Measurements from ENCODE around the gene FERMT1.
"Not testable (repeated sequence)": the region's sequence is repeated elsewhere in the genome, so short reads cannot be mapped to it uniquely, and the experiment has no call there.

The FERMT1 gene

GRCh38 chr20:6039766-6040165 is 83.1 kb downstream of the FERMT1 start:
- no peak for DNase-seq (ENCODE audit: low read depth in 2 of 2)

- no peak for DNase-seq (ENCODE audit: low read depth in 2 of 2)
These were observed 84.6 kb downstream of the FERMT1 start for GRCh38 chr20:6038256-6038655.

- DNase-seq (ENCODE audit: low read depth in 2 of 2): no peak
These were observed 85.7 kb downstream of the FERMT1 start for GRCh38 chr20:6037082-6037481.

GRCh38 chr20:6036213-6036612 is 86.6 kb downstream of the FERMT1 start:
- DNase-seq (ENCODE audit: low read depth in 2 of 2): no peak

GRCh38 chr20:6034134-6034969 is 88.5 kb downstream of the FERMT1 start:
- no peak for DNase-seq (ENCODE audit: low read depth in 2 of 2)

GRCh38 chr20:6032907-6033306 is 89.9 kb downstream of the FERMT1 start:
- DNase-seq (ENCODE audit: low read depth in 2 of 2): not testable (repeated sequence)

- DNase-seq (ENCODE audit: low read depth in 2 of 2): no peak
These were observed 92.3 kb downstream of the FERMT1 start for GRCh38 chr20:6030453-6031080.

GRCh38 chr20:6029538-6029937 is 93.3 kb downstream of the FERMT1 start:
- no peak for DNase-seq (ENCODE audit: low read depth in 2 of 2)

- no peak for DNase-seq (ENCODE audit: low read depth in 2 of 2)
These were observed 94.0 kb downstream of the FERMT1 start for GRCh38 chr20:6028818-6029217.

- DNase-seq (ENCODE audit: low read depth in 2 of 2): no peak
These were observed 96.8 kb downstream of the FERMT1 start for GRCh38 chr20:6026051-6026450.
